Esophagus (tissue), 2 donors: Measurements from ENCODE around the gene ULK4. TPM values are rescaled to one million over a fixed set of nuclear protein-coding genes. Genes with fewer than 3 reads are reported as not detected.
"Not testable (repeated sequence)": the region's sequence is repeated elsewhere in the genome, so short reads cannot be mapped to it uniquely, and the experiment has no call there.

Experiments used
- H3K27ac ChIP-seq, 2 donors: one replicate each; pipeline ENCODE4 v1.5.1; 2013; ENCODE audit warnings: low read depth in 2 of 2, mild to moderate bottlenecking in 2 of 2, inconsistent platforms in 1 of 2, low read length in 1 of 2, moderate library complexity in 1 of 2
- H3K27me3 ChIP-seq, 2 donors: one replicate each; pipeline ENCODE4 v1.6.1; 2013; ENCODE audit warnings: low read length in 2 of 2, control low read depth in 1 of 2, mild to moderate bottlenecking in 1 of 2; ENCODE audit not compliant: insufficient read depth in 2 of 2, control insufficient read depth in 1 of 2
- H3K36me3 ChIP-seq, 2 donors: one replicate each; pipeline ENCODE4 v1.6.1; 2013; ENCODE audit warnings: low read length in 1 of 2; ENCODE audit not compliant: control insufficient read depth in 2 of 2, insufficient read depth in 2 of 2
- H3K4me1 ChIP-seq, 2 donors: one replicate each; pipeline ENCODE4 v1.6.1; 2013; ENCODE audit warnings: low read length in 1 of 2; ENCODE audit not compliant: control insufficient read depth in 2 of 2, insufficient read depth in 2 of 2
- H3K4me3 ChIP-seq, 2 donors: one replicate each; pipeline ENCODE4 v1.5.1; 2013; ENCODE audit warnings: low read length in 2 of 2, mild to moderate bottlenecking in 2 of 2, low read depth in 1 of 2, moderate library complexity in 1 of 2
- H3K9me3 ChIP-seq, 2 donors: one replicate each; pipeline ENCODE4 v1.6.1; 2013; ENCODE audit warnings: mild to moderate bottlenecking in 2 of 2, low read depth in 1 of 2, low read length in 1 of 2, moderate library complexity in 1 of 2; ENCODE audit not compliant: control insufficient read depth in 2 of 2, insufficient read depth in 1 of 2
- WGBS, 2 donors: extraction: QIAGEN DNeasy Blood & Tissue Kit; methylation state at CpG; one replicate each; pipeline ENCODE4 v1.1.7; 2013; 5-methylcytosine and 5-hydroxymethylcytosine counted together
- polyA plus RNA-seq, 2 donors: library from polyadenylated mRNA; stranded (reverse); fragments of 200-250 nt; gene quantifications; one replicate each; pipeline ENCODE4 v1.2.3, GENCODE V29; 2013
- donor health status: healthy with polysubstance abuse.
- donor health status: Bipolar disorder and iron deficiency.

Gene ULK4
- polyA plus RNA-seq, 2 donors: 1.1 to 1.3 TPM

DNA sequence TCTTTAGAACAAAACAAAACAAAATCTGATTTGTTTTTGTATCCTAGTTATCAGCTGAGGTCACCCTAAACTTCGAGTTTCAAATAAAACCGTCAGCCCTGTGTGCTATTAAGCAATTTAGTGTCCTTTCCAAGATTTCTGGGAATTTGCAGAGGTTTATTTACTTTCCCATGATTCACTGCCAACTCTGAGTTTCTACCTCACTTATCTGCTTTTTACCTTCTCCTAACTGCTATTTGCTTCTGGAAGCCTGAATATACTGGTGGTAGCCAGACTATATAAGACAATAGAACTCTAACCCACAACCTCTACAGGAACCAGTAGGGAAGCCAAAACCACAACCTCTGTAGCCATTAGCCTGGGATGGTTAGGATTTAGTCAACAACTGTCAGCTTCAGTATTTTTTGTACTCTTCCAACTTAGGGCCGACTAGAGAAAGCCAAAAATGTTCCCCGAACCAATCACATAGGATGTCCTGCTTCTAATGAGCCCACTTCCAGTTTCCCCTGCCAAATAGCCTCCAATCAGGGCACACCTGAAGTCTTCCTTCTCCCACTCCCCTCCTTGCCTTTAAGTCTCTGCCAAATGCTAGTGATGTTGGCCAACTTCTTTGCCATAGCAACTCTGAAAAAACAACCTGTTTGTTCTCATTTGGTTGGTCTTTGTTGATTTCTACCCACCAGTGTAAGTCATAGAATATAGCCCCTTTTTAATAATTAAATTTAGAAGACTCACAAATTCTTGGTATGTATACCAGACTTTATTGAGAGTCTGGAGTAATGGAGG lies 273.1 kb downstream of the ULK4 start:
- H3K36me3 ChIP-seq: no peaks in the 10 kb centered on the region
- no peaks in the 10 kb centered on the region for H3K27me3 ChIP-seq
- H3K4me3 ChIP-seq: no peak overlapping the region
- WGBS, 2 donors: 34 to 60% methylated on average over 4 of the region's 4 CpGs
- H3K27ac ChIP-seq: no peak overlapping the region
- no peaks in the 10 kb centered on the region for H3K9me3 ChIP-seq
- H3K4me1 ChIP-seq: peaks cover 0 to 2% of the 10 kb centered on the region in 2 donors

DNA sequence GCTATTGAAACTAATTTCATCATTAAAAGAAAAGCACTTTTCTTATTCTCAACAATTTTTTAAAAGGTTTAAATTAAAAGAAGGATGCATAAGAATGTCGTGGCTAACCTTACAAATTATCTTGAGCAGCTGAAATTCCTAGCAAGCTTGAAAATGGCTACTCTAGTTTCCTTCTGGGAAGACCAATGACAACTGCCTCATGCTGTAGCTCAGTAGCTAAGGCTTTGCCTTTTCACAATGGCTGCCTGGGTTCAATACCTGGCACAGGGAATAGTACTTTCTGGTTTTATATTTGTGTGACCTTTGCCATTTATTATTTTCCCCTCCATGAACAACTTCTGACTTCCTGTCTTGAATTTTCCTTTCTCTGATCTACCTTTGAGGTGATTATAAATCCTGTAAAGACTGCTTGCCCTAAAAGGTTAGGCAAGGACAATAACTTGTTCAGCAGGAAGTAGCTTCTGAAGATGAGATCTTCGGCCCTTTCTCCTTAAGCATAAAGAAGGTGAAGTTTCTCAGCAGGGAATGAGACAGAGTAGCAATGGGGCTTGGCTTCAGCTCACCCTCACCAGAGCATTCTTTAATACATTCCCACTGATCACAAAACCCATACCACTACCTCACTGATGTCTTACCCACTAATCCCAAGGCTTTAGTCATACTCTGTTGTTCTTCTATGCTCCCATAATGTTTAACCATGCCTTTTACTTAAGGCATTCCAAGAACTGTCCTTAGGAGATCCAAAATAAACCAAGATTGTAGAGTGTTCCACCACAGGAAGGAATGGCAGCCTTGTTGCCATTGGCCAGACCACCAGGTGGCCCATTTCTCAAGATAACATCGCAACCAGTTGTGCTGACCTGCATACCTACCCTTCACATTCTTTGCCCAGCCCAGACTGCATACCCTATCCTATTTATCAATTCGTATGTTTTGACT lies 276.8 kb downstream of the ULK4 start:
- no peak overlapping the region for H3K27ac ChIP-seq
- no peaks in the 10 kb centered on the region for H3K27me3 ChIP-seq
- peaks cover 0 to 5% of the 10 kb centered on the region in 2 donors for H3K4me1 ChIP-seq
- 81 to 92% methylated on average over 4 of the region's 4 CpGs for WGBS, 2 donors
- H3K9me3 ChIP-seq: no peaks in the 10 kb centered on the region
- no peaks in the 10 kb centered on the region for H3K36me3 ChIP-seq
- no peak overlapping the region for H3K4me3 ChIP-seq

DNA sequence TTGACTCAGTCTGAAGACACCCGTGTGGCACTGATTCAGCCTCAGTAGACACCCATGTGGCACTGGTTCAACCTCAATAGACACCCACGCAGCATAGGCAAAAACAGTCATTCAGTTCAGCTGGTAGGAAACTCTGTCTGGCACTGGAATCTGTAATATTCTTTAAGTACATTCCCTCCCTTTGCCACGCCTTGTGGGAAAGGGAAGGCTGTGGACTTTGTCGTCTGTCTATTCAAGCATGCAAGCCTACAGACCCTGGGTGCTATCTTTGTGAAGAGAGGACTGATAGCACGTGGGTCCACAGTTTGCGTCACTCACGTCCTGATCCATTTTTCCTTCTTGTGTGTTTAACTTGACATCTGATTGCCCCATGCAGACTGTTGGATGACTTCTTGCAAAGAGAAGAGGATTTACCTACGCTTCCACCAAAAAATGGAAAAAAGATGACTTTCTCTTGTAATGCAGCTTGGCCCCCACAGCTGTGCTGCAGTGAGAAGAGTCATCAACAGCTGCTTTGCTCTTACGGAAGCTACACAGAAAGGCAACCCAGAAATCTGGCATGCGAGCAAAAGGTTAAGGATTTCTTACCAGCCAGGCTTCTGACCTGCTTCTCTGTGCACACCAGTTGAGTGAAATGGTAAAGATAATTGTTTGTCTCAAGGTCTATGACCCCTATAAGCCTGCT lies 278.1 kb downstream of the ULK4 start:
- H3K9me3 ChIP-seq: no peaks in the 10 kb centered on the region
- no peaks in the 10 kb centered on the region for H3K36me3 ChIP-seq
- WGBS, 2 donors: 77 to 78% methylated on average over 10 of the region's 10 CpGs
- H3K27me3 ChIP-seq: no peaks in the 10 kb centered on the region
- no peak overlapping the region for H3K4me3 ChIP-seq
- peaks cover 0 to 5% of the 10 kb centered on the region in 2 donors for H3K4me1 ChIP-seq
- H3K27ac ChIP-seq: no peak overlapping the region

DNA sequence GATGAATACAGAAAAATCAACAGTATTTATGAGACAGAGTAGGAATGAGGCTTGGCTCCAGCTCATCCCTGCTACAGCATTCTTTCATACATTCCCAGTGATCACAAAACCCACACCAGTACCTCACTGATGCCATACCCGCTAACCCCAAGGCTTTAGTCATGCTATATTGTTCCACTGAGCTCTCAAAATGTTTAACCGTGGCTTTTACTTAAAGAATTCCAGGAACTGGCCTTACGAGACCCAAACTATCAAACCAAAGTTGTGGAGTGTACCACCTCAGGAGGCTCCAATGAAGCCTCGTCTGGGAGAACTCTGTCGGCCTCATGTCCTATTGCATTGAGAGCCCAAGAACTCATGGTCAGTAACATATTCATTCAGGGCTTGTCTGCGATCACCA lies 278.9 kb downstream of the ULK4 start:
- Histone ChIP-seq H3K4me1 (peaks cover 0 to 5% of the 10 kb centered on the region in 2 donors), H3K9me3 (no peaks in the 10 kb centered on the region), H3K27ac (no peak overlapping the region), H3K4me3 (no peak overlapping the region), H3K36me3 (no peaks in the 10 kb centered on the region), H3K27me3 (no peaks in the 10 kb centered on the region)
- 93 to 95% methylated on average over 6 of the region's 6 CpGs for WGBS, 2 donors

DNA sequence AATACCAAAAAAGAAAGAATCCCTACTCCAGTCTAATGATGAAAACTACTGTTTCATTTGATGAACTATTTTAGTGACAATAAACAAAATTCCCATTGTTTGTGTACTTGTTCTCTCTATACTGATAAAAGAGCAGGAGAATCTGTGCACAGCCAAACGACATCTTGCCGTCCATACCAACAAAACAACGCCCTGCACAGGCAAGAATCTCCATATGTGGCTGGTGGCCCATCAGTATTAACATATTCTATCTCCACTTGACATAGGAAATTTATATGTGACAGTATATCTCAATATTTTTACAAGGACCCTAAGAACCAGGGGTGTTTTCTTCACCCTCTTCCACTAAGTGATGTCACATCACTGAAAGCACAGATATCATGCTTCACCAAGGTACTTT lies 279.5 kb downstream of the ULK4 start:
- 93 to 94% methylated on average over 3 of the region's 3 CpGs for WGBS, 2 donors
- H3K27ac ChIP-seq: no peak overlapping the region
- H3K36me3 ChIP-seq: no peaks in the 10 kb centered on the region
- no peak overlapping the region for H3K4me3 ChIP-seq
- no peaks in the 10 kb centered on the region for H3K9me3 ChIP-seq
- peaks cover 0 to 5% of the 10 kb centered on the region in 2 donors for H3K4me1 ChIP-seq
- no peaks in the 10 kb centered on the region for H3K27me3 ChIP-seq

DNA sequence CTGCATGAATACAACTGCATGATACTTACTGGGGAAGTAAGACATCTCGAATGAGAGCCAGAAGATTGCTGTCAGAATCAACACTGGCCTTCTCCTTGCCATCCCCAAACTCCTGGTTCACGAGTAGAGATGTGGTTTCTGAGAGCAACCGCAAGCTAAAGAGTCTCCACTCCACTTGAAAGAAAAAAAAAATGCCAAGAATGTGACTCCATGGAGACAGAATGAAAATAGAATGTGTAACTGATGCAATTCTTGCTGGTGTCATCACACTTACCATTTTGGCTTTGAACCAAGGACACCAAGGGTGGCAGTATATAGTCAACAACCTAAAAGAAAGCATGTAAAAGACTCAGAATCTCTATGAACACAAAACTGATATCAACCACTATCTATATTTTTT lies 280.4 kb downstream of the ULK4 start:
- 73 to 82% methylated on average over 3 of the region's 3 CpGs for WGBS, 2 donors
- H3K9me3 ChIP-seq: no peaks in the 10 kb centered on the region
- no peak overlapping the region for H3K27ac ChIP-seq
- no peaks in the 10 kb centered on the region for H3K36me3 ChIP-seq
- H3K4me1 ChIP-seq: peaks cover 0 to 5% of the 10 kb centered on the region in 2 donors
- H3K4me3 ChIP-seq: no peak overlapping the region
- H3K27me3 ChIP-seq: no peaks in the 10 kb centered on the region

DNA sequence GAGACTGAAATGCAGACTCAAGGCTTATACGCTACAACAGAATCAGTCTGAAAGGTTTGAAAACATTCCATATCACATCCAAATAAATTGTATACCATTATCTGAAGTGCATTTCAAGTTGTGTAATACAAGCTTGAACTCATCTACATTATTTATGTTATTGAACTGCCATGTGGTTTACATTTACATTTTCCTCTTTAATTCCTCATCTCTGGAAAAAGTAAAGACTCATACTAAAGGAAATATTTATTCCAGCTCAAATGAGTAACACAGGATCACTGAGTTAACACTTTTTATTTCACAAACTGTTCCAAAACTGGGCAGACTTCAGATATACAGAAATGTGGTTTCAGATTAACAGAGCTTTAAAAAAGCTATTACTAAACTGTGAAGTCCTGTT lies 282.5 kb downstream of the ULK4 start:
- H3K36me3 ChIP-seq: no peaks in the 10 kb centered on the region
- no peak overlapping the region for H3K27ac ChIP-seq
- no peaks in the 10 kb centered on the region for H3K9me3 ChIP-seq
- H3K27me3 ChIP-seq: no peaks in the 10 kb centered on the region
- 90 to 95% methylated on average over 1 of the region's 1 CpG for WGBS, 2 donors
- H3K4me1 ChIP-seq: peaks cover 0 to 5% of the 10 kb centered on the region in 2 donors
- H3K4me3 ChIP-seq: no peak overlapping the region

DNA sequence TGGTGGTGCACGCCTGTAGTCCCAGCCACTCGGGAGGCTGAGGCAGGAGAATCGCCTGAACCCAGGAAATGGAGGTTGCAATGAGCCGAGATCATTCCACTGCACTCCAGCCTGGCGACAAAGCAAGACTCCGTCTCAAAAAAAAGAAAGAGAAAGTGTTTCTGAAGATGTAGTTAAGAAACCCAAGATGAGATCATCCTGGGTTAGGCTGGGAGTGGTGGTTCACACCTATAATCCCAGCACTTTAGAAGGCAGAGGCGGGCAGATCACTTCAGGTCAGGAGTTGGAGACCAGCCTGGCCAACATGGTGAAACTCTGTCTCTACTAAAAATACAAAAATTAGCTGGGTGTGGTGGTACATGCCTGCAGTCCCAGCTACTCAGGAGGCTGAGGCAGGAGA lies 286.8 kb downstream of the ULK4 start:
- H3K9me3 ChIP-seq, H3K36me3 ChIP-seq, H3K27ac ChIP-seq, H3K4me3 ChIP-seq, H3K27me3 ChIP-seq, H3K4me1 ChIP-seq: not testable (repeated sequence)
- WGBS, 2 donors: 83 to 94% methylated on average over 7 of the region's 7 CpGs

DNA sequence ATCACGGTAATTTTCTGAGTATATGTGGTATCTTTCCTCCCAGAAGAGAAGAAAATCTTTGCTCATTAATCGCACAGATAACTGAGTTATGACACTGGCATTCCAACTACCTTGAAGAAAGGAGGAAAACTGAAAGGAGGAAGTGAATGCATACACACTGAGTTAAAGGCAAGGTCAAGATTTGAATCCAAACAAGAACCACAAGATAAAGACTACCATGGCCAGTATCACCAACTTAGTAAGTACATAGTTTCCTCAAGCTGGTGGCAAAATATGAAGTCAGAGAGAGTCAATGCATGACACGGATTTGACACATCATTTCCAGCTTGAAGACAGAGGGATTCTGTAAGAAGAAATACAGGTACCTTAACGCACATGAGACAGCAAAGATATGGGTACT lies 287.5 kb downstream of the ULK4 start:
- no peak overlapping the region for H3K4me3 ChIP-seq
- H3K9me3 ChIP-seq: no peaks in the 10 kb centered on the region
- no peaks in the 10 kb centered on the region for H3K36me3 ChIP-seq
- no peaks in the 10 kb centered on the region for H3K27me3 ChIP-seq
- 88 to 90% methylated on average over 4 of the region's 4 CpGs for WGBS, 2 donors
- H3K4me1 ChIP-seq: no peaks in the 10 kb centered on the region
- no peak overlapping the region for H3K27ac ChIP-seq
